Suppressor macrophage (primary cell): Measurements from ENCODE around the gene BAHD1.

ENCODE experiments used
- DNase-seq, 4 experiments: peaks; one replicate each; pipeline ENCODE4 v3.0.0-alpha.2; 2020 to 2022
- total RNA-seq, 17 experiments: gene quantifications; one replicate each; lab custom pipeline; 2026; ENCODE audit warnings: mixed read lengths in 6 of 17, inconsistent platforms in 3 of 17; lab: John Stamatoyannopoulos, UW

Gene BAHD1
- total RNA-seq = 12.8 to 47.4 (median 27.6) reads per million in 17 experiments

GRCh38 chr15:40440743-40441564, at the start of gene BAHD1:
Gene BAHD1, plus strand, starts transcription at chr15:40440953. Its CDS starts 17,512 bp downstream, at chr15:40458465.
- DNase-seq = peak; percentile 93 to 98 (median 96)

GRCh38 chr15:40392986-40393948, 47.5 kb upstream of the BAHD1 start:
- DNase-seq = no peak

GRCh38 chr15:40397688-40398412, 42.9 kb upstream of the BAHD1 start:
- no peak for DNase-seq

- peak; percentile 78 to 90 (median 87) for DNase-seq
Measured at GRCh38 chr15:40398413-40398873, 42.3 kb upstream of the BAHD1 start.

- no peak for DNase-seq
Measured at GRCh38 chr15:40399370-40399769, 41.4 kb upstream of the BAHD1 start.

- peak; percentile 96 to 98 (median 97) for DNase-seq
Measured at GRCh38 chr15:40405501-40406381, 35.0 kb upstream of the BAHD1 start, which contains the start of gene IVD. Gene IVD, plus strand, starts transcription at chr15:40405795. Its CDS starts 33 bp downstream, at chr15:40405828.

GRCh38 chr15:40407330-40407990, 33.3 kb upstream of the BAHD1 start:
- DNase-seq = peak in 2 of 4 experiments; percentile 26 to 43

- no peak for DNase-seq
Measured at GRCh38 chr15:40409366-40409765, 31.4 kb upstream of the BAHD1 start.

GRCh38 chr15:40410476-40410875, 30.3 kb upstream of the BAHD1 start:
- no peak for DNase-seq

- no peak for DNase-seq
Measured at GRCh38 chr15:40412095-40412759, 28.5 kb upstream of the BAHD1 start.

- DNase-seq = no peak
Measured at GRCh38 chr15:40413036-40413435, 27.7 kb upstream of the BAHD1 start.

- DNase-seq = no peak
Measured at GRCh38 chr15:40414816-40415215, 25.9 kb upstream of the BAHD1 start.

- no peak for DNase-seq
Measured at GRCh38 chr15:40415226-40415625, 25.5 kb upstream of the BAHD1 start.

- no peak for DNase-seq
Measured at GRCh38 chr15:40416056-40416455, 24.7 kb upstream of the BAHD1 start.

GRCh38 chr15:40418126-40418525, 22.6 kb upstream of the BAHD1 start:
- DNase-seq = no peak

GRCh38 chr15:40420071-40420713, 20.6 kb upstream of the BAHD1 start:
- DNase-seq = no peak

GRCh38 chr15:40420793-40421192, 20.0 kb upstream of the BAHD1 start:
- peak in 1 of 4 experiments; percentile 33 for DNase-seq

- DNase-seq = peak; percentile 79 to 92 (median 90)
Measured at GRCh38 chr15:40421246-40422157, 19.3 kb upstream of the BAHD1 start.
